Activated CD8-positive, alpha-beta T cell treated with anti-CD3 and anti-CD28 coated beads for 36 hours (primary cell): ENCODE results near the gene FYTTD1. TPM values are rescaled to one million over a fixed set of nuclear protein-coding genes. Genes with fewer than 3 reads are reported as not detected.
"Not testable (repeated sequence)": the region's sequence is repeated elsewhere in the genome, so short reads cannot be mapped to it uniquely, and the experiment has no call there.

ENCODE experiments used
- ATAC-seq: fragments of 200-7000 bp; cut with Tn5 transposase; one replicate; pipeline ENCODE4 v1.10.0; 2021; ENCODE audit warnings: mild to moderate bottlenecking, moderate library complexity
- CTCF ChIA-PET: fragments of 350-600 bp; sonication (Branson Sonifier 250); formaldehyde crosslinking; loops from one replicate; lab custom pipeline; 2021; ENCODE audit warnings: antibody characterized with exemption; lab: Charles Lee
- POLR2A ChIA-PET: fragments of 350-600 bp; sonication (Branson Sonifier 250); formaldehyde crosslinking; loops from one replicate; lab custom pipeline; 2021; ENCODE audit warnings: antibody characterized with exemption; lab: Charles Lee
- DNase-seq: peaks from one replicate; pipeline ENCODE4 v3.0.0-alpha.2; 2020
- H3K27ac Mint-ChIP-seq: one replicate; pipeline ENCODE4 v1.8.0; 2021; ENCODE audit warnings: mild to moderate bottlenecking, mixed read lengths
- H3K27me3 Mint-ChIP-seq: one replicate; pipeline ENCODE4 v1.8.0; 2021; ENCODE audit warnings: mixed read lengths
- H3K36me3 Mint-ChIP-seq: one replicate; pipeline ENCODE4 v1.8.0; 2021; ENCODE audit warnings: low read depth, mixed read lengths
- H3K4me1 Mint-ChIP-seq: one replicate; pipeline ENCODE4 v1.8.0; 2021; ENCODE audit warnings: low read depth, mixed read lengths
- H3K4me3 Mint-ChIP-seq: one replicate; pipeline ENCODE4 v1.8.0; 2021; ENCODE audit warnings: mild to moderate bottlenecking, moderate library complexity, mixed read lengths
- H3K9me3 Mint-ChIP-seq: one replicate; pipeline ENCODE4 v1.8.0; 2021; ENCODE audit warnings: mixed read lengths
- intact Hi-C: fragments of 100-400 bp; cut with micrococcal nuclease; formaldehyde crosslinking; loops from one replicate; pipeline ENCODE4 v1.10.0; 2022
- total RNA-seq, 2 experiments: library from RNA; stranded (reverse); gene quantifications; one replicate each; pipeline ENCODE4 v1.2.3, GENCODE V29; 2021
- TF ChIP-seq, protein P1 (sequence below): fragments of 200-600 bp; IDR thresholded peaks from one replicate; pipeline ENCODE4 v1.8.0; 2022; ENCODE audit warnings: antibody characterized with exemption, mild to moderate bottlenecking

The FYTTD1 gene
- total RNA-seq, 2 experiments from 2014 or later: 25.4 to 27.0 TPM

DNA sequence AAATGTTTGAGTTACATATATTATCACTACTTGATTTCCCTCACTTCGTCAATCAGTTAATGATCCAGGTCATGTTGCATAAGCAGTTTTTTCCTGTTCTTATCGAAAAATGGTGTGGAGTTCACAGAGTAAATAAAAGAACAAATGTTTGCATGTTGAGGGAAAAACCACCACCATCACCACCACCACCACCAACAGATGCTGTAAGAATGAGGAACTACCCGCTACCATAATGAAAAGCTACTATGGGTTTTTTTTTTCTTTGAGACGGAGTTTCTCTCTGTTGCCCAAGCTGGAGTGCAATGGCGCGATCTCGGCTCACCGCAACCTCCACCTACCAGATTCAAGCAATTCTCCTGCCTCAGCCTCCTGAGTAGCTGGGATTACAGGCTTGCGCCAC lies 40.5 kb upstream of the FYTTD1 start:
- Mint-ChIP-seq H3K4me3 (no peak overlapping the region), H3K36me3 (peaks cover 19% of the 10 kb centered on the region), H3K27me3 (no peaks in the 10 kb centered on the region), H3K27ac (no peak overlapping the region), H3K9me3 (no peaks in the 10 kb centered on the region), H3K4me1 (peaks cover 22% of the 10 kb centered on the region)
- DNase-seq (no peak), ATAC-seq (no peak)
- intact Hi-C loops: no loop called here
- ChIA-PET CTCF (no interaction called here), POLR2A (no interaction called here)
- TF ChIP-seq, protein P1, sequence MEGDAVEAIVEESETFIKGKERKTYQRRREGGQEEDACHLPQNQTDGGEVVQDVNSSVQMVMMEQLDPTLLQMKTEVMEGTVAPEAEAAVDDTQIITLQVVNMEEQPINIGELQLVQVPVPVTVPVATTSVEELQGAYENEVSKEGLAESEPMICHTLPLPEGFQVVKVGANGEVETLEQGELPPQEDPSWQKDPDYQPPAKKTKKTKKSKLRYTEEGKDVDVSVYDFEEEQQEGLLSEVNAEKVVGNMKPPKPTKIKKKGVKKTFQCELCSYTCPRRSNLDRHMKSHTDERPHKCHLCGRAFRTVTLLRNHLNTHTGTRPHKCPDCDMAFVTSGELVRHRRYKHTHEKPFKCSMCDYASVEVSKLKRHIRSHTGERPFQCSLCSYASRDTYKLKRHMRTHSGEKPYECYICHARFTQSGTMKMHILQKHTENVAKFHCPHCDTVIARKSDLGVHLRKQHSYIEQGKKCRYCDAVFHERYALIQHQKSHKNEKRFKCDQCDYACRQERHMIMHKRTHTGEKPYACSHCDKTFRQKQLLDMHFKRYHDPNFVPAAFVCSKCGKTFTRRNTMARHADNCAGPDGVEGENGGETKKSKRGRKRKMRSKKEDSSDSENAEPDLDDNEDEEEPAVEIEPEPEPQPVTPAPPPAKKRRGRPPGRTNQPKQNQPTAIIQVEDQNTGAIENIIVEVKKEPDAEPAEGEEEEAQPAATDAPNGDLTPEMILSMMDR: no peak

DNA sequence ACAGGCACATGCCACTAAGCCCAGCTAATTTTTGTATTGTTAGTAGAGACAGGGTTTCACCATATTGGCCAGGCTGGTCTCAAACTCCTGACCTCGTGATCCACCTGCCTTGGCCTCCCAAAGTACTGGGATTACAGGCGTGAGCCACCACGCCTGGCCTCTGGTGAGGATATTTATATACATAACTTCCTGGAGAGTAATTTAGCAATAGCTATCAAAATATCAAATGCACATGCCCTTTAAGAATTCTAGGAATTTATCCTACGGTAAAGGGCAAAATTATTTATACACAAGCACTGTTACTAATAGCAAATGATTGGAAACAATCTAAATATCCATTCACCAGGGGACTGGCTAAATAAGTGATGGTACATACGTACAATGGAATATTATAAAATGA lies 38.7 kb upstream of the FYTTD1 start:
- peak overlapping the region; percentile 57 for H3K27ac Mint-ChIP-seq
- ATAC-seq, H3K9me3 Mint-ChIP-seq, DNase-seq, H3K27me3 Mint-ChIP-seq, intact Hi-C loops, H3K4me3 Mint-ChIP-seq: not testable (repeated sequence)
- H3K4me1 Mint-ChIP-seq: peaks cover 29% of the 10 kb centered on the region
- peaks cover 24% of the 10 kb centered on the region for H3K36me3 Mint-ChIP-seq
- ChIA-PET POLR2A (interaction anchor here (0.8 to 1.8 kb wide), 2 partner anchors 10 to 25 kb away, joined by 3 to 5 read pairs; no protein-coding TSS in a partner anchor), CTCF (interaction anchor here (0.6 to 1.6 kb wide), 3 partner anchors 40 to 1024 kb away, joined by 3 read pairs; no protein-coding TSS in a partner anchor)

DNA sequence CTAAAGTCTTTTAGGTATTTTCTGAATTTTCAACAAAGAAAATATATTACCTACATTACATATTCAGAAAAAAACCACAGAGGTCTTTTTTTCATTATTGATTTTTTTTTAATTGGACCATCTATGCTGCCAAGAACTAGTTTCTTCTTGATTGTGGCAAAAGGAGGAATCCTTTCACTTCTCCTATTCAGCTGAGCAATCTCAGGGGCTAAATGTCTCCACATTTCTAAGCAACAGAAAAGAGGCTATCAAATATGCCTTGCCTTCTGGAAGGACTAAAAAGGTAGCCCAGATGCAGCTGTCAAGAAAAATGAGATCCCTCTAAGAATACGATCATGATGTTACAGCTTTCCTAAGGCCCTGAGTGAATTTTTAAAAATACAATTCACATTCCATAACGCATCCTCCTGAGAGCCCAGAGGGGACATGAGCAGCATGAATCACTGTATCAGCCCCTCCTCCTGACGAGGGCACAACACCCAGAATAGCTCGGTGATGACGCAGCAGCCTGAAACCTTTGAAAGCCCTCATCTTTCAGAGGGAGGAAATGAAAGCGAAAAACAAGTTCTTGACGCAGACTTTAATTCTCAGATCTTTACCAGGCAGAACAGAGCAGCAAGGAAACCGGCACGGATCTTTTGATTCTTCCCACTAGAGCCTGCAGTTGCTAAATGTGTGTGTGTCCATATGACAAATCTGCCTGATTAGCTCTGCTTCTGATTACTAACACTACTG lies 37.5 kb upstream of the FYTTD1 start:
- Mint-ChIP-seq H3K4me1 (peaks cover 27% of the 10 kb centered on the region), H3K27me3 (no peaks in the 10 kb centered on the region), H3K27ac (peak overlapping the region; percentile 95), H3K9me3 (no peaks in the 10 kb centered on the region), H3K36me3 (peaks cover 29% of the 10 kb centered on the region), H3K4me3 (peak overlapping the region; percentile 68)
- intact Hi-C loops: no loop called here
- TF ChIP-seq, protein P1: no peak
- POLR2A ChIA-PET: interaction anchor here (1.0 to 2.2 kb wide), 6 partner anchors 9 to 79 kb away, joined by 3 to 16 read pairs (median 4); partner anchors contain the start of genes LRCH3 and RUBCN
- peak; percentile 99 for ATAC-seq
- peak; percentile 95 for DNase-seq
- CTCF ChIA-PET: interaction anchor here (0.7 to 1.8 kb wide), 5 partner anchors 9 to 194 kb away, joined by 3 to 5 read pairs (median 3); partner anchors contain the start of gene FYTTD1

DNA sequence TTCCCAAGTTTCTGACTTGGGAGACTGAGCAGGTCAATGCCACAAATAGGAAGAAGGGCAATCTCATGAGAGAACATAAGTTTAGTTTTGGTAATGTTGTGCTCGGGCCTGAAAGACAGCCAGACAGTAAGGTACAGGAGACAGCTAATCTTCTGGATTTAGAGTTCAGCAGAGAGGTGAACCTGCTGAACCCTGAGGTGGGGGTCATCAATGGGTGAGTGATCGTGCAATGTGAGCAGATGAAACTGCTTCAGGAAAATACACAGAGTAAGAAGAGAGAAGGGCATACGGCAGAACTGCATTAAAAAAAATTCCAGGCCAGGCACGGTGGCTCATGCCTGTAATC lies 36.2 kb upstream of the FYTTD1 start:
- H3K4me3 Mint-ChIP-seq: no peak overlapping the region
- peaks cover 27% of the 10 kb centered on the region for H3K4me1 Mint-ChIP-seq
- intact Hi-C loops: no loop called here
- TF ChIP-seq, protein P1: no peak
- no peaks in the 10 kb centered on the region for H3K9me3 Mint-ChIP-seq
- peaks cover 35% of the 10 kb centered on the region for H3K36me3 Mint-ChIP-seq
- CTCF ChIA-PET: interaction anchor here (0.7 to 1.8 kb wide), 2 partner anchors 141 to 192 kb away, joined by 3 to 5 read pairs; no protein-coding TSS in a partner anchor
- POLR2A ChIA-PET: interaction anchor here (1.0 to 2.2 kb wide), 3 partner anchors 22 to 78 kb away, joined by 3 to 16 read pairs (median 3); partner anchors contain the start of genes LRCH3 and RUBCN
- H3K27ac Mint-ChIP-seq: peak overlapping the region; percentile 95
- H3K27me3 Mint-ChIP-seq: no peaks in the 10 kb centered on the region
- ATAC-seq (no peak), DNase-seq (no peak)

DNA sequence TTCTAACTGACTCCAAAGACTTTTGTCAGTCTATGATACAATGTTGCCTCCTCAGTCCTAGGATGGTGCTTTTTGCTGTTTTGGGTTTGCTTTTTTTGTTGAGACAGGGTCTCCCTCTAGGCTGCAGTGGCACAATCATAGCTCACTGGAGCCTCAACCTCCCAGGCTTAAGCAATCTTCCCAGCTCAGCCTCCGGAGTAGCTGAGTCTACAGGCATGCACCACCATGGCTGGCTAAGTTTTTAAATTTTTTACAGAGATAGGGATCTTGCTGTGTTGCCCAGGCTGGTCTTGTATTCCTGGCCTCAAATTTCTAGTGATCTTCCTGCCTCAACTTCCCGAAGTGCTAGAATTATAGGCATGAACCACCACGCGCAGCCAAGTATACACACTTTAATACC lies 35.4 kb upstream of the FYTTD1 start:
- intact Hi-C loops: no loop called here
- H3K36me3 Mint-ChIP-seq: peaks cover 29% of the 10 kb centered on the region
- CTCF ChIA-PET: interaction anchor here (1.2 to 1.4 kb wide), 2 partner anchors 10 to 37 kb away, joined by 3 to 4 read pairs; no protein-coding TSS in a partner anchor
- H3K9me3 Mint-ChIP-seq: no peaks in the 10 kb centered on the region
- H3K27ac Mint-ChIP-seq: peak overlapping the region; percentile 54
- no peaks in the 10 kb centered on the region for H3K27me3 Mint-ChIP-seq
- no peak overlapping the region for H3K4me3 Mint-ChIP-seq
- POLR2A ChIA-PET: interaction anchor here (1.0 to 1.5 kb wide), 2 partner anchors 21 to 29 kb away, joined by 3 read pairs; no protein-coding TSS in a partner anchor
- DNase-seq (no peak), ATAC-seq (no peak)
- H3K4me1 Mint-ChIP-seq: peaks cover 27% of the 10 kb centered on the region
- TF ChIP-seq, protein P1: no peak
